GM21526 (cell line): ENCODE results near the gene PI4KB.

Experiments
- ATAC-seq: cut with Tn5 transposase; IDR thresholded peaks from one replicate; pipeline ENCODE4 v1.9.1; 2021; ENCODE audit warnings: moderate library complexity; ENCODE audit not compliant: unreplicated experiment, low FRiP score

Gene PI4KB

GRCh38 chr1:151312826-151313225 lies 14.4 kb downstream of the PI4KB start:
- no peak for ATAC-seq

GRCh38 chr1:151312411-151312810 lies 14.8 kb downstream of the PI4KB start:
- ATAC-seq, result no peak

- ATAC-seq, result no peak
Observed at GRCh38 chr1:151311589-151312331, 15.5 kb downstream of the PI4KB start.

GRCh38 chr1:151311011-151311410 lies 16.2 kb downstream of the PI4KB start:
- ATAC-seq, result no peak

DNA sequence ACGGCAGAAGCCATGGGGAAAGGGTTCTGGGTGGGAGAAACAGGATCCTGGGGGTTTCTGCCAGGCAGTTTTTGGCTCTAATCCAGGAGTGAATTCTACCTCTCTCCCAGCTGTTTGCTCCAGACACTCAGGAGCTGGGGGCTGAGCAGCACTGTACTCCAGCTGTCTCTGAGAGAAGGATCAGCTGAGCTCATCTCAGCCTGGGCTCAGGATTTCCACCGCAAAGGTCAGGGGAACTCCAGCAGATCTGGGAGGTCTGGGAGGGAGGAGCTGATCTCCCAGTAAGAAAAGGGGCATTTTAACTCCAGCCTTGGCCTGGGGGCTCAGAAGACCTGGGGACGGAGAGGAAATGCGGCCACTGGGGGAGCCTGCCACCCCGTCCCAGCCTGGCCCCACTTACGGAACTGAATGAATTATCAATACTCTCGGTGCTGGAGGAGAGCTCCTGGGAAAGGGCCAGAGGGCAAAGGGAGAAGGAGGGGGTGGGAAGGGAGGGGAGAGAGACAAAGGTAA lies 17.3 kb downstream of the PI4KB start:
- no peak for ATAC-seq

GRCh38 chr1:151294742-151295462 lies 32.3 kb downstream of the PI4KB start:
- ATAC-seq, result no peak

GRCh38 chr1:151293093-151293492 lies 34.1 kb downstream of the PI4KB start:
- ATAC-seq, result no peak

DNA sequence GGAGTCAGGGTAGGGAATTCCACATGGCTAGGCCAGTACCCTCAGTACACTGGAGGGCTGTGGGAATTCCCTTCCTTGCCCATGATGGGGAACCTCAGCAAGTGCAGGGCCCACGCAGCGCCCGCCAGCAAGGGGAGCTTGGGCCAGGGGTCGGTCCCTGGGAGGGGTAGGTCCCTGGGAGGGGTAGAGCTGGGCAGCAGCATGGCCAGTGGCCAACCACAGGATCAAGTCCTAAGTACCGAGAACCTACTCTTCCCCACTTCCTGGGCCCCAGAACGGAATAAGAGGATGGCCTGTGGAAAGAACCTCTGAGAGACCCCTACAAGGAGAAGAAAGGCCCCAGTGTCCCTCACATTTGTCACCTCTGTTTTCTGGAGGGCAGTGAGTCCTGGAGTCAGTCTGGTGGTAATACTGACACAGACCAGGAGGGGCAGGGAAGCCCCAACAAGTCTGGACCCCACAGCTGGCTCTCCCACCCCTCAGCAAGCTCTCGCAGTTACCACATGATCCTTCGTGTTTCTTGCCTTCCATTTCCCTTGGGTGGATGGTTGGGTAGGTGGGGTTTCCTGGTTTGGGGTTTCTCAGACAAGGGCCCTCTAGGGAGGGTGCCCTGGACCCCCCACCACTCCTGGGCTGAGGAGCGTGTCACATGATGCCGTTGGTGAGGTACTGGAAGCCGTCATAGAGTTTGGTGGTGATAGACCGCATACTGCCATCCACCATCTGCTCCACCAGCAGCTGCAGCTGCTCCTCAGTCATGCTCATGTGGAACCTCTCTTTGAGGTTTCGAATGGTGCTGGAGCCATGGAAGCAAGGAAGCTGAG lies 34.8 kb downstream of the PI4KB start:
- ATAC-seq, result no peak

DNA sequence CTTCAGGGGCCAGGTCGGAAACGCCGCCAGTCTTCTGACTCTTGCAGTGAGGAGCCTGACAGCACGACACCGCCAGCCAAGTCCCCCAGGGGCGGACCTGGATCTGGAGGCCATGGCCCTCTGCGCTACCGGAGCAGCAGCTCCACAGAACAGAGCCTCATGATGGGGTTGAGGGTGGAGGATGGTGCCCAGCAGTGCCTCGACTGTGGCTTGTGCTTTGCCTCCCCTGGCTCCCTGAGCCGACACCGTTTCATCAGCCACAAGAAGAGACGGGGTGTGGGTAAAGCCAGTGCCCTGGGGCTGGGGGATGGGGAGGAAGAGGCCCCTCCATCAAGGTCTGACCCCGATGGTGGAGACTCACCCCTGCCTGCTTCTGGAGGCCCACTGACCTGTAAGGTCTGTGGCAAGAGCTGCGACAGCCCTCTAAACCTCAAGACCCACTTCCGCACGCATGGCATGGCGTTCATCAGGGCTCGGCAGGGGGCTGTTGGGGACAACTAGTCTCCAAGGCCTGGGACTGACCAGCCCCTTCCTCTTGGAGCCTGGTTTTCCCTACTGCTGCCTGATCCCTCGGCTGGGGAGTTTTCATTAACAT lies 36.4 kb downstream of the PI4KB start:
- no peak for ATAC-seq

DNA sequence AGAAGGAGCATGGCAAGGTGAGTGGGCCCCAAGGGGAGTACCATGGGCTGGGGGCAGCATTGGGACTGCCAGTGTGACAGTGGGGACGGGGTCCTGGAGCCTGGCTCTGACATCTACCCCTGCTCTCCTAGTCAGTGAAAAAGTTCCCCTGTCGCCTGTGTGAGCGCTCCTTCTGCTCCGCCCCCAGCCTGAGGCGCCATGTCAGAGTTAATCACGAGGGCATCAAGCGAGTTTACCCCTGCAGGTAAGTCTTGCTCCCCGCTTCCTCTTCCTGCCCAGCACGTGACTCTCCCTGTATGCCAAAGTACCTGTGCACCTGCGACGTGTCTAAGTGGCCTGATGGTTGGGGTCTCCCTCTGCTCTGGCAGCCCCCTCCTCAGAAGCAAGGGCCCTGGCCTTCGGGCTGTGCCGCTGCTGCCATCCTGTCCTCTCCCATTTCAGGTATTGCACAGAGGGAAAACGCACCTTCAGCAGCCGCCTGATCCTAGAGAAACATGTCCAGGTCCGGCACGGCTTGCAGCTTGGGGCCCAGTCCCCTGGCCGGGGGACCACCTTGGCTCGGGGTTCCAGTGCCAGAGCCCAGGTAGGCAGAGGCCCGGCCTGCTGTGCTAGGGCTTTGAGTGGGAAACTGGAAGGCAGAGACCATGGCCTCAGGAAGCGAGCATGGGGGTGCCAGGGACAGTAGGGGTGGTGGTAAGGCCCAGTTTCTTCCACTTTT lies 37.1 kb downstream of the PI4KB start:
- no peak for ATAC-seq

DNA sequence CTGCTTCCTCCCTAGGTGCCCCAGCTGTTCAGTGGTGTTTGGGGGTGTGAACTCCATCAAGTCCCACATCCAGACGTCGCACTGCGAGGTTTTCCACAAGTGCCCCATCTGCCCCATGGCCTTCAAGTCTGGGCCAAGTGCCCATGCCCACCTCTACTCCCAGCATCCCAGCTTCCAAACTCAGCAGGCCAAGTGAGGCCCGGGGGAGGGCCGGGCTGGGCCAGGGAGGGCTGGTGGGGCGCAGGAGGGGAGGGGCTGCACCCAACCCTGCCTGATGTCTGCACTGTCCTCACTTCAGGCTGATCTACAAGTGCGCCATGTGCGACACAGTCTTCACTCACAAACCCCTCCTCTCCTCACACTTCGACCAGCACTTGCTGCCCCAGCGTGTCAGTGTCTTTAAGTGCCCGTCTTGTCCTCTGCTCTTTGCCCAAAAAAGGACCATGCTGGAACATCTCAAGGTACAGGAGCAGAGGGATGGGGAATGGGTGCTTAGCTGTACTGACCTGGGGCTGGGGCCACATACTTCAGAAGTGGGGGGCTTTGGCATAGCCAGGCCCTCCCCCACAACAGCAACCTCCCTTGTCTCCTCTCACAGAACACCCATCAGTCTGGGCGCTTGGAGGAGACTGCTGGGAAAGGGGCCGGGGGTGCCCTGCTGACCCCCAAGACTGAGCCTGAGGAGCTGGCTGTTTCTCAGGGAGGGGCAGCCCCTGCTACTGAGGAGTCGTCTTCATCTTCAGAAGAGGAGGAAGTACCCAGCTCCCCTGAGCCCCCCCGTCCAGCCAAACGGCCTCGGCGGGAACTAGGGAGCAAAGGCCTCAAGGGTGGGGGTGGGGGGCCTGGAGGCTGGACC lies 37.9 kb downstream of the PI4KB start:
- no peak for ATAC-seq

DNA sequence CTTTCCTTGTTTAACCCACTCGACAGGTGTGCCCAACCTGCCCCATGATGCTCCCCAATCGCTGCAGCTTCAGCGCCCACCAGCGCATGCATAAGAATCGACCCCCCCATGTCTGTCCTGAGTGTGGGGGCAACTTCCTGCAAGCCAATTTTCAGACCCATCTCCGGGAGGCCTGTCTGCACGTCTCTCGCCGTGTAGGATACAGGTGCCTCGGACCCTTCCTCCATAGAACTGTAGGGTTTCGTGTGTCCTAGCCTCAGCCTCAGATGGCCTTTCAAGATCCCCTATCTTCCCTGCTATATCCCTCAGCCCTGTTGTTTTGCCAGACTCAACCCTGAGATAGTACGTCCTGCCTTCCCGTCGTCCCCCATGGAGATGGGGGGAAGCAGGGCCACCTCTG lies 38.7 kb downstream of the PI4KB start:
- ATAC-seq, result no peak

GRCh38 chr1:151287767-151288500 lies 39.3 kb downstream of the PI4KB start:
- no peak for ATAC-seq

GRCh38 chr1:151287341-151287699 lies 39.9 kb downstream of the PI4KB start:
- no peak for ATAC-seq

- no peak for ATAC-seq
Observed at GRCh38 chr1:151286619-151287340, 40.4 kb downstream of the PI4KB start.

DNA sequence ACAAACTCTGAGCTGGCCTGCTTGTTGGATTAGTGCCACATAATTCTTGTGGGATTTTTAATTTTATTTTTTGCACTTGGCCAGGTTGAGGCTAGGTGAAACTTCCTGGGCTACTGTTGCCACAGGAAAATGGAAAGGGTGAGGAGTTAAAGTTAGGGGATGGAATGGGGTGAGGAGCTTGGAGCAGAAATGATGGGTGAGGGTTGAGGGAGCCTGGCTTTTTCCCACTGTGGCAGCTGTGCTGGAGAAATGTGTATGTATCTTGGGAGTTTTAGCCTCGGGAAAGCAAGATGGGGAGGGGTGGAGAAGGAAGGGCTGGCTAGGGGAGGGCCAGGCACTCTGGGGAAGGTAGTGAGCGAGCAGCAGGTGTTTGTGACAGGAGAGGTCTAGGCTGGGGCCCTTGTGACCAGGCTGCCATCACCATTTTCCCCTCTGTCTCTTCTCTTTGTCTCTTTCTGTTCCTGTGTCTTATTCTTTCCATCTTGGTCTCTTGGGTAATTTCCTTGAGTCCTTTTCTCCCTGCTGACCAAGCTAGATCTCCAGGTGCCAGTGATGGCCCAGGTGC lies 43.1 kb downstream of the PI4KB start:
- no peak for ATAC-seq

DNA sequence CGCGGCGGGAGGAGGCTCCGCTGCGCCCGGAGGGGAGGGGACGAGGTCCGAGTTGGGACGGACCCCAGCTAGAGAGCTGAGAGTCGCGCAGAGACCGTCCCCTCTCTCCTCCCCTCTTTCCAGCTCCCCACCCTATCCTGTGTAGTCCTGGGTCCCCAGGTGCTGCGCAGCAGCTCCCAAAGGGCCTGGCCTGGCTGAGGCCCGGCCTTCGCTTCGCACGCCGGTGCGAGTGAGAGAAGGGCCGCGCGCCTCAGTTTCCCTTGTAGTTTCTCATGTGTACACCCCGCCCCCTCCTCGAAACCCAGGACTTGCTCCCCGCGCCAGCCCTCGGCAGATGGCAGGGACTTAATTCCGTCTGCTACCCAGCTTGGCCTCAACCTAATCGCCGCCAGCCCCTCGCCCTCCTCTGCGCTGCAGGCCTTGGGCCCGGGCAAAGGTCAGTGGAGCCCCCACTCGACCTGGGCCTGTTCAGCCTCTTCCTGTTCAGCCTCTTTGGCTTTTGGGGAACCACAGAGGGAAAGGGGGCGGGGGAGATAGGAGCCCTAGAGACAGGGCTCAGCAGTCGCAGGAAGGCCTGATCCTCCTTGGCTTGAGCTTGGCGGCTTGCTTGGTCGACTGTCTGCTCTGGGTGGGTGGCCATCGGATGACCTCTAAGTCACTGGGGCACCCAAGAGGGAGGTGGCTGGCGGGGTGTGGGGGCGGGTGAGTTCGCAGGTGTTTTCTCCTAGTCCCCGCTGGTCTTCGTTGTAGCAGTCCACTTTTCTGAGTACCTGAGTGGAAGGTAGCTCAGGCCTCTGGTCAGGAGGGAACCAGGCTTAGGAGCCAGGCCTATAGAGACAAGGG lies 44.1 kb downstream of the PI4KB start:
- no peak for ATAC-seq
